Endothelial cell (in vitro differentiated cells): ENCODE measurements around the gene IDH3G. TPM values are rescaled to one million over a fixed set of nuclear protein-coding genes. Genes with fewer than 3 reads are reported as not detected.
"Not testable (repeated sequence)": the region's sequence is repeated elsewhere in the genome, so short reads cannot be mapped to it uniquely, and the experiment has no call there.

Source experiments
- DNase-seq: peaks from one replicate; pipeline ENCODE4 v3.0.0; 2021; ENCODE audit warnings: low spot score
- H3K27ac Mint-ChIP-seq: one replicate; pipeline ENCODE4 v1.8.0; 2021; ENCODE audit warnings: mixed read lengths, inconsistent platforms; ENCODE audit not compliant: unreplicated experiment
- H3K27me3 Mint-ChIP-seq: one replicate; pipeline ENCODE4 v1.8.0; 2021; ENCODE audit warnings: mild to moderate bottlenecking, moderate library complexity, mixed read lengths, inconsistent platforms; ENCODE audit not compliant: unreplicated experiment
- H3K36me3 Mint-ChIP-seq: one replicate; pipeline ENCODE4 v1.8.0; 2021; ENCODE audit warnings: mild to moderate bottlenecking, low read depth, mixed read lengths, inconsistent platforms; ENCODE audit not compliant: unreplicated experiment
- H3K4me1 Mint-ChIP-seq: one replicate; pipeline ENCODE4 v1.8.0; 2021; ENCODE audit warnings: mild to moderate bottlenecking, mixed read lengths, inconsistent platforms; ENCODE audit not compliant: unreplicated experiment
- H3K4me3 Mint-ChIP-seq: one replicate; pipeline ENCODE4 v1.8.0; 2021; ENCODE audit warnings: mild to moderate bottlenecking, mixed read lengths, inconsistent platforms; ENCODE audit not compliant: unreplicated experiment
- H3K9me3 Mint-ChIP-seq: one replicate; pipeline ENCODE4 v1.8.0; 2021; ENCODE audit warnings: mixed read lengths, inconsistent platforms; ENCODE audit not compliant: unreplicated experiment
- total RNA-seq: library from RNA; stranded (reverse); fragmentation: NEBNext Ultra II Directional; extraction: Animal tissue kit (Norgen Biotek cat#: 25700); gene quantifications from one replicate; pipeline ENCODE4 v1.2.1, GENCODE V29; 2021; ENCODE audit not compliant: unreplicated experiment
- TF ChIP-seq, protein P1 (sequence below): fragments of 200-600 bp; sonication (generic); IDR thresholded peaks from one replicate; pipeline ENCODE4 v1.5.0; 2021; ENCODE audit warnings: antibody characterized with exemption; ENCODE audit not compliant: unreplicated experiment

The IDH3G gene
- total RNA-seq, 1 donor from 2014 or later, result 43.3 TPM

DNA sequence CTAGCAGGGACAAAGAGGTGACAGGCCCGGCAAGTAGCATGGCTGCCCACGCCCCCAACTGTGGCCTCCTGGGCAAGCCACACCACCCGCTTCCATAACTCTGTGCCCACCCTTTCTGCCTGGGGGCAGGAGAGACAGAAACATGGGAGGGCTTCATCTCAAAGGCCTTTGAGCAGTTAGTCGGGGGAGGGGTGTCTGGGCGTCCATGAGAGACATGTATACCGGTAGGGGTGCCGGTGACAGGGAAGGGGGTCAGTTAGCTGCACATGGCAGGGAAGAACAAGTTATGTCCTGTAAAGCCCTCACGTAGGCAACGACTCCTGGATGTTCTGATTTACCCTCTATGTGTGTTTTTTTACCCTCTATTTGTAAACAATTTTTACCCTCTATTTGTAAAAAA is 26.9 kb upstream of the IDH3G start:
- Mint-ChIP-seq H3K36me3 (no peaks in the 10 kb centered on the region), H3K27me3 (no peaks in the 10 kb centered on the region), H3K4me3 (no peak overlapping the region), H3K27ac (no peak overlapping the region), H3K9me3 (no peaks in the 10 kb centered on the region), H3K4me1 (peaks cover 18% of the 10 kb centered on the region)
- no peak for DNase-seq
- TF ChIP-seq, protein P1, sequence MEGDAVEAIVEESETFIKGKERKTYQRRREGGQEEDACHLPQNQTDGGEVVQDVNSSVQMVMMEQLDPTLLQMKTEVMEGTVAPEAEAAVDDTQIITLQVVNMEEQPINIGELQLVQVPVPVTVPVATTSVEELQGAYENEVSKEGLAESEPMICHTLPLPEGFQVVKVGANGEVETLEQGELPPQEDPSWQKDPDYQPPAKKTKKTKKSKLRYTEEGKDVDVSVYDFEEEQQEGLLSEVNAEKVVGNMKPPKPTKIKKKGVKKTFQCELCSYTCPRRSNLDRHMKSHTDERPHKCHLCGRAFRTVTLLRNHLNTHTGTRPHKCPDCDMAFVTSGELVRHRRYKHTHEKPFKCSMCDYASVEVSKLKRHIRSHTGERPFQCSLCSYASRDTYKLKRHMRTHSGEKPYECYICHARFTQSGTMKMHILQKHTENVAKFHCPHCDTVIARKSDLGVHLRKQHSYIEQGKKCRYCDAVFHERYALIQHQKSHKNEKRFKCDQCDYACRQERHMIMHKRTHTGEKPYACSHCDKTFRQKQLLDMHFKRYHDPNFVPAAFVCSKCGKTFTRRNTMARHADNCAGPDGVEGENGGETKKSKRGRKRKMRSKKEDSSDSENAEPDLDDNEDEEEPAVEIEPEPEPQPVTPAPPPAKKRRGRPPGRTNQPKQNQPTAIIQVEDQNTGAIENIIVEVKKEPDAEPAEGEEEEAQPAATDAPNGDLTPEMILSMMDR, result no peak

DNA sequence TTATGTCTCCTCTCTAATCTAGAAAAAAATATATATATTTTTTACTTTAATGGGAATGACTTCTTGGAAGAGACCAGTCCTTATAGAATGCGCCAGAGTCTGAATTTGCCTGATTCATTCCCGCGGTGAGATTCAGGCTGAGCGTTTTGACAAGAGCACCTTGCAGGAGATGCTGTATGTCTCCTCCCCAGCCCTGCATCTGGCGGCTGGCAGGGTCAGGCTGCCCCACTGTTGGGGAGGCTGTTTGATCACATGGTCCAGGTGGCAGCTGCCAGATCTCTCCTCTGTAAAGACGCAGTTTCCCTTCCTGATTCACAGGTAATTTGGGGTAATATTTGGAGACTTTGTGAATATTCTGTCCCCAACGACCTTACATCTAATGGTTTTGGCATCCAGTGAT is 26.4 kb upstream of the IDH3G start:
- H3K4me1 Mint-ChIP-seq, result peaks cover 17% of the 10 kb centered on the region
- TF ChIP-seq, protein P1, result no peak
- no peak overlapping the region for H3K4me3 Mint-ChIP-seq
- no peak for DNase-seq
- H3K27me3 Mint-ChIP-seq, result no peaks in the 10 kb centered on the region
- H3K36me3 Mint-ChIP-seq, result no peaks in the 10 kb centered on the region
- no peak overlapping the region for H3K27ac Mint-ChIP-seq
- no peaks in the 10 kb centered on the region for H3K9me3 Mint-ChIP-seq

DNA sequence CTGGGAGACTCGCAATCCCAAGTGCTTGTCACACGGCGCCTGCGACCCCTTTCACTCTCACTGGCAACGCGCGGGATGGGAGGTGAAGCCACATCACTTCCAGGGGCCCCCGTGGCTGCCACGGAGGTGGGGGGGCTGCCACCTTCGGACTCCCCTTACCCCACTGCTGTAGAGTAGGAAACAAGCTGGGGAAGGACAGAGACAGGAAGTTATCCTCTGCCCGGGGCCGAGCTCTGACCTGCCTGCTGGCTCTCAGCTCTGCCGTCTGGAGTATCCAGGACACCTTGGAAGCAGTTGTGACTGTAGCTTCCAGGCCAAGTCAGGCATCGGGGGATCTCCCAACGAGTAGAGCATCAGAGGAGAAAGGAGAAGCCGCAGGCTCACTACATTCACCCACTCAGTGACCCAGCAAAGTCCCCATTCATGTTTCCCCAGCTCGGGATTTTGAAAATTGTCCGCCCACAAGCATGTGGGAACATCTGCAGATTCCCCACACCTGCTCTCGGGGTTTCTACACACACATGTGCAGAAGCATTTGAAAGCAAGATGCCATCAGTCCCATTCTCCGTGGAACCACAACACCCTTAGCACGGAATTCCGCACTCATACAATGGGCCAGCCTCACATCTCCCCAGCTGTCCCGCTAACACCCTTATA is 25.3 kb upstream of the IDH3G start:
- no peak for DNase-seq
- Mint-ChIP-seq H3K36me3 (no peaks in the 10 kb centered on the region), H3K4me3 (no peak overlapping the region), H3K4me1 (peaks cover 13% of the 10 kb centered on the region), H3K27ac (no peak overlapping the region), H3K9me3 (no peaks in the 10 kb centered on the region), H3K27me3 (no peaks in the 10 kb centered on the region)
- TF ChIP-seq, protein P1, result no peak

DNA sequence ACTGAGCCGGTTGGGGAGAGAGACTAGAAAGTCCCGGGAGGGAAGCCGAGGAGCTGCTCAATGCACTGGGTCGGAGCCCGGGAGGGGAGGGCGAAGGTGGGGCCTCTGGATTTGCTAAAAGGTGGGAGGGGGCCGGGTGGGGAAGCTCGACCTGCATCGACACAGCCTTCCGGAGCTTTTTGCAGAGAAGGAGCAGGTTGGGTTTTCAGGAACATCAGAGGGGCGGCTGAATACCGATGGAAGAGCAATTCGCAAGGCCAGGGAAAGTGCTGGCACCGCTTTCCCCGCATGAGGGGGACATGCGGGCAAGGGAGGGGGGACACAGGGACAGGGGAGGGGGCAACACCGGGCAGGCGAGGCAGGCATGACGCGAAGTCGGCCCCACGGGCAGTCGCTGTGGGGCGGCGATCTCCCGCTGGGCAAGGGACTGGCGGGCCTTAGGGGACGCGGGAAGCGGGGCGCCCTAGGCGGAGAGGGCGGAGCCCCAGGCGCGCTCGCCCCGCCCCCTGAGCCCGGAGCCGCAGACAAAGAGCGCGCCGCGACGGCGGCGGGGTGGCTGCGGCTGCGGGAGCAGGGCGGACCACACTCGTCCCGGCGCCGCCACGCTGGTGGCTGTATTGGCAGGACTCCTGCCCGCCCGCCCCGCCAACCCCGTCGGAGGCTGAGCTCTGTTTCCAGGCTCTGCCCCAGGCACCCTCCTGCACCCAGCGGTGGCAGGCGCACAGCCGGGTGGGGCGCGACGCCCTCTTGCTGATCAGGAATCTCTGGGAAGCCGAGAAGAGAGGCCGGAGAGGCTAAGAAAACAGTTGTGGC is 24.6 kb upstream of the IDH3G start:
- peak; percentile 65 for DNase-seq
- Mint-ChIP-seq H3K4me1 (peaks cover 13% of the 10 kb centered on the region), H3K9me3 (no peaks in the 10 kb centered on the region), H3K27me3 (no peaks in the 10 kb centered on the region), H3K4me3 (no peak overlapping the region), H3K27ac (no peak overlapping the region), H3K36me3 (no peaks in the 10 kb centered on the region)
- TF ChIP-seq, protein P1, result no peak

DNA sequence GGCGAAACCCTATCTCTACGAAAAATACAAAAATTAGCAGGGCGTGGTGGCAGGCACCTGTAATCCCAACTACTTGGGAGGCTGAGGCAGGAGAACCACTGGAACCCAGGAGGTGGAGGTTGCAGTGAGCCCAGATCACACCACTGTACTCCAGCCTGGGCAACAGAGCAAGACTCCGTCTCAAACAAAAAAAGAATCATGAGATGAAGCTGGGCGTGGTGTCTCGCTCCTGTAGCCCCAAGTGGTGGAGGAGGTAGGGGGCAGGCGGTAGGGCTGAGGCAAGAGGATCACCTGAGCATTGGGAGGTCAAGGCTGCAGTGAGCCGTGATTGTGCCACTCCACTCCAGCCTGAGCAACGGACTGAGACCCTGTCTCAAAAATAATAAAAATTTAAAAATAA is 23.9 kb upstream of the IDH3G start:
- H3K27me3 Mint-ChIP-seq, H3K36me3 Mint-ChIP-seq, DNase-seq, H3K4me3 Mint-ChIP-seq, H3K9me3 Mint-ChIP-seq, H3K27ac Mint-ChIP-seq: not testable (repeated sequence)
- H3K4me1 Mint-ChIP-seq, result peaks cover 13% of the 10 kb centered on the region
